Measurements from ENCODE around the gene NEURL1B.

The NEURL1B gene

DNA sequence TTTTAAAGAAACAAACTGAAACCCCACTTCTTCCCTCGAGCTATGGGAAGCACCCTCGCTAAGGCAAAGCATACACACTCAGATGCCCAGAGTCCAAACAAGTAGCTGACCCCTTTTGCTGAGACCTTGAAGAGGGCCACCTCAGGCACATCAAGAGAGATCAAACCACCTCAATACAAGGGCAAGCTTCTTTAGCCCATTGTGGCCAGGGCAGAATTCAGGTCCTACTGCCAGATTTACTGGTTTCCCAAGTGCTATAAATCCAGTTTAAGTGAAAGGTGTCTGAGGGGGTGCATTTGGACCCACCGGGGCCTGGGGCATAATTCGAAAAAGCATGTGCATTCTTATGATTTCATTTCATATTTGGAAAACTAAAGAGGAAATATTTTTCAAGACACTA is 40.4 kb downstream of the NEURL1B start:
- DNase-seq: no peak

DNA sequence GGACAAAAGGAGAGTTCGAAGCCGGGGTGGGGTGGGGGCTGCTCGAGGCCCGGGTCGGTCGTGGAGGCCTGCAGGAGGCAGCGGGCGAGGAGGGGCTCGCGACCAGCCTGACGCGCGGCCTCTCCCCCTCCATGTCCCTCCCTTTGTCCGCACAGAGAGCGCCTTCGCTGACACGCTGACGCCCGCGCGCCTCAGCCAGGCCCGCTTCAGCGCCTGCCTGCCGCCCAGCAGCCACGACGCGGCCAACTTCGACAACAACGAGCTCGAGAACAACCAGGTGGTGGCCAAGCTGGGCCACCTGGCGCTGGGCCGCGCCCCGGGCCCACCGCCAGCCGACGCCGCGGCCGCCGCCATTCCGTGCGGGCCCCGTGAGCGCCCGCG is 42.2 kb downstream of the NEURL1B start:
- DNase-seq: no peak

DNA sequence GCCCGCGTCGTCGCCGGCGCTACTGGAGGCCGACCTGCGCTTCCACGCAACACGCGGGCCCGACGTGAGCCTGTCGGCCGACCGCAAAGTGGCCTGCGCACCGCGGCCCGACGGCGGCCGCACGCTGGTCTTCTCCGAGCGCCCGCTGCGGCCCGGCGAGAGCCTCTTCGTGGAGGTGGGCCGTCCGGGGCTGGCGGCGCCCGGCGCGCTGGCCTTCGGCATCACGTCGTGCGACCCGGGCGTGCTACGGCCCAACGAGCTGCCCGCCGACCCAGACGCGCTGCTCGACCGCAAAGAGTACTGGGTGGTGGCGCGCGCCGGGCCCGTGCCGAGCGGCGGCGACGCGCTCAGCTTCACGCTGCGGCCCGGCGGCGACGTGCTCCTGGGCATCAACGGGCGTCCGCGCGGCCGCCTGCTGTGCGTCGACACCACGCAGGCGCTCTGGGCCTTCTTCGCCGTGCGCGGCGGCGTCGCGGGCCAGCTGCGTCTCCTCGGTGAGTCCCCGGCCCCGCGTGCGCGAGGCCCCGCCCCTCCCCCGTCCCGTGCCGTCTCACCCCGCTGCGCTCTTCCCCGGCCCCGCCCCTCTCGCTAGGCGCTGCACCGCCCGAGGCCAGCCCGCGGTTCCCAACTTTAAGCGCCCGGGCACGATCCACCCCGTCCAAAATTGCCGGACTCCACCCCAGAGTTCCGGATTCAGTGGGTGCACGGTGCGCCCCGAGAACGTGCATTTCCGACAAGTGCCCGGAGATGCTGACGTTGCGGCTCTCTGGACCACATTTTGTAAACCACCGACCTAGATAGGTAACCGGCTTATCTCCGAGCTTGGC is 42.8 kb downstream of the NEURL1B start:
- peak; percentile 52 for DNase-seq

DNA sequence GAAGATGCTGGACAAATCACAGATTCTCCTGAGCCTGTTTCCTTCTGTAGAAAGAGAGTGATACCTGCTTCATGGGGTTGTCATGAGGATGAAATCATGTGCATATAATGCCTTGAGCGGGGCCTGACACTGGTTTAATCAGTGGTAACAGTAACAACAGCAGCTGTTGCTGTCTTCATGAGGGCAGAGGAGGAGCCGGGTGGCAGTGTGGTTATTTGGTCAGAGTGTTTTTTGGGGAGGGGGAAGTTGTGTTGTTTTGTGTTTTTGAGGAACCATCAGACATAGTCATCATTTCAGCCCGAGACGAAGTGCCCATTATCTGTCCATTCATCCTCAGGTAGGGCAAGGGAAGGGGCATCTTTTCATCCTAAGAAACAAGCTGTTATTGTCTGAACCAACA is 44.0 kb downstream of the NEURL1B start:
- no peak for DNase-seq

DNA sequence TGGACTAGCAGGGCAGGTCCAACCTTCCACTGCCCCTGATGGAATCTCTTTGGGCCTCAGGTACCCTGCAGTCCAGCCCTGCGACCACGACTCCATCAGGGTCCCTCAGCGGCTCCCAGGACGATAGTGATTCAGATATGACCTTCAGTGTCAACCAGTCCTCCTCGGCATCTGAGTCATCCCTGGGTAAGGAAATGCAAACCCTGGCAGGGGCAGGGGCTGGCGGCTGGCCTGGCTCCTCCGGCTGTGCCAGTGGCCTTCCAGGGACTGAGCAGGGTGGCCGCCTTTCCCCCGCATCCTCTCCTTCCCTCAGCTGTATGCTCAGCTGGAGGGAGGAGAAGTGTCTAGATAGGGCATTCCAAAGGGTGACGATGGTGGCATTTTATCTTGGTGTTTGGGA is 45.0 kb downstream of the NEURL1B start:
- no peak for DNase-seq

DNA sequence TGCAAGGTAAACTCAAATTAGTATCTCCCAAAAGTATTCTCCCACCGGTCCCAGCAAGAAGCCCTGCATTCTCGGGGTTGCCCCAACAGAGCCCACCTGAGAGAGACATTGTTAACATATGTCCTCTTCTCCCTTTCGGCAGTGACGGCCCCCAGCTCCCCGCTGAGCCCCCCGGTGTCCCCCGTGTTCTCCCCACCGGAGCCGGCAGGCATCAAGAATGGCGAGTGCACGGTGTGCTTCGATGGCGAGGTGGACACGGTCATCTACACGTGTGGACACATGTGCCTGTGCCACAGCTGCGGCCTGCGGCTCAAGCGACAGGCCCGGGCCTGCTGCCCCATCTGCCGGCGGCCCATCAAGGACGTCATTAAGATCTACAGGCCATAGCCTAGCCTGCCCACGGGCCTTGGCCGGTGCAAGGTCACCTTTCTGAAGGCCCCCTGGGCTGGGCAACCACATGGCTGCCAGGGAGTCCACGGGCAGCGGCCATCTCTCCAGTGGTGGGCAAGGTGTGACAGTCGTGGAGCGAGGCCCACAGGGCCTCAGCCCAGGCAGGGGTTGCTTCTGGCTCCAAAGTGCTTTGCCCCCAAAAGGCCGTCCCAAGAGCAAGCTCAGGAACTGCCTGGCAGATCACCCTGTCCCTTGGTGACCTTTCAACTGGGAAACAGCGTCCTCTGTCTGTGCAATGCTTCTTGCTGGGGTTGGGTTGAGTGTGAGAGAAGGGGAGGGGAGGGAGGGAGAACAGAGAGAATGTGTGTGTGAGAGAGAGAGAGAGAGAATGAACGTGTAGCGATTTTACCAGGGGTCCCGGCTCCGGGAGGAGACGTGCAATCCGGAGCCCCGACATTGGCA is 45.7 kb downstream of the NEURL1B start:
- DNase-seq: no peak

DNA sequence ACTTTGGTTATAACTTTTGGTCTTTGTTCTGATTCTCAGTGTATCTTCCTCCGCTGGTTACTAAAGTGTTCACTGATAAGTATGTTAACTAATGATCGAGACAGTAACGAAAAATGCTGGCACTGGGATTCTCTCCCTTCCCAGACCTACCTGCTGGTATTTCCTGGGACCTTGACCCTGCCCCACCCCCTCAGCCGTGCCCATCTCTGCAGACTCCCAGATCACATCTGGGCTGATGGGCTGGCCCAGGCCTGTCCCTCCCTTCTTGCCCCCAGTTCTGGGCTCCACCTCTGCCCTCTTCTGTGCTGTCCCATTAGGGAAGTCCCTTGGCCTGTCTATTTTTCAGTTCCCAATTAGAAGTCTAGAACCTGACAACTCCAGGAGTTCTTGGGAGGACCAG is 46.9 kb downstream of the NEURL1B start:
- DNase-seq: no peak

DNA sequence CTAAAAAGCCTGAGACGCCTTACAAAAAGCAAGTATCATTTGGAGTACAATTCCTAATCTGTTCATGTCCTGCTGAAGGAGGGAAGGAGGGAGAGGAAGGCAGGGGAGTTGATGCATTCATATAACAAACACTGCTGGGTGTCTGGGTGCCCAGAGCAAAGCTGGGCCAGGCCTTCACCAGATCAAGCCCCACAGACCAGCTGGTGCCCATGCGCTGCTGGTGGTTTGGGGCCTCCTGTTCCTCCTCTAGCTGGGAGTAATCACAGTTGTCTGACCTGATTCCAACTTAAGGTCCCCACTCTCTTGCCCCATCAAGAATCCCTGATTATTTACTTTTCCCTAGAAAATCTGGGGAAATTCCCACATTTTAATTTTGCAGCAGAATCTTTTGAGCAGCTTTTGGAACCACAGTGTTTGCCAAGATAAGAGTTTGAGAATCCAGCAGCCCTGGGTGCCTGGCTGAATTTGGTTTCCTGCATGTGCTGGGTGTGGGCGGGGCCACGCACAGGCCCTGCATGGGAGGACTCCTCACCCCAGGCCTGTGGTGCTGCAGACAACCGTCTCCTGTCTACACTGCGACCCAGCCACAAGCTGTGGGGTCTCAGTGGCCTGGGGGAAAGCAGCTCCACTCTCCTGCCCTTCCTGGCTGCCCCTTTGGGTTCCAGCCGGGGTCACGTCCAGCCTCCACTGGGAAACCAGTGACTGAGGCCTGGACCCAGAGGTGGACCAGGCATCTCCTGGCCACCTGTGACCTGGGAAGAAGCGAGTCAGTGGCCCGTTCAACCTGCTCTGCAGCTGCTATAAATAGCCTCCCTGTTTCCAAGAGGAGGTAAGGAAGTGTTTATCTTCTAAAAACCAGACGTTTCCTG is 47.5 kb downstream of the NEURL1B start:
- DNase-seq: no peak

DNA sequence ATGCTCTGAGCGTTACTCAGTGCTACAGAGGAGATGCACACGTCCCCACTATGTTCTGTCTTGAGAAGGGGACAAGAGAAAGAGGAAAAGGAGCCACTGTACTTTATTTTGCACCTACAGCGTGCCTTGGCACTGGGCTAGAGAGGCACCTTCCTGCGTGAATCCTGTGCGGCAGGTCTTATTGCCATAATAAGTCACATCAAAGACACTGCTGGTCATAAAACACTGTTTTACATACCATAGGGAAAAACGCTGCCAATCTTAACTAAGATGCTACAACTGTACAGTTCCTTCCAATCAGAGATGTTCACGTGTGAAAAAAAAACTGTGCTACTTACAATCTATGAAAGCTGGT is 48.1 kb downstream of the NEURL1B start:
- DNase-seq: no peak

DNA sequence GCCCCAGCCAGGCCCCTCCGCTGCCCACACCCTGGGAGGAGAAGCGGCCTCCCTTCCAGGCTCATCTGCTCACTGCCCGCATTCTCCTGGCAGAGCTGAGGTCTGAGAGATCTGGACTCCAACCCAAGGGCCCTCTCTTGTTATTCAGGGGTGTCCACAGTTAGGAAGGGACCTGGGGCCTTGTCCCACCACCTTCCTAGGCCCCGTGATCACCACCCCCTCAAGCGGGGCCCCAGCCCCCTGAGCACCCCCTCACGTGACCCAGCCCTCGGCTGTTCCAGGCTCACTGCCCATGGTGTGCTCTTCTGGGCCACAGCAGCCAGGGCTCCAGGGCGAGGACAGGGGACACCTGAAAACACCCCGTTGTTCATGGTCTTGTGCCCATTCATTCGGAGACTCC is 48.7 kb downstream of the NEURL1B start:
- no peak for DNase-seq

DNA sequence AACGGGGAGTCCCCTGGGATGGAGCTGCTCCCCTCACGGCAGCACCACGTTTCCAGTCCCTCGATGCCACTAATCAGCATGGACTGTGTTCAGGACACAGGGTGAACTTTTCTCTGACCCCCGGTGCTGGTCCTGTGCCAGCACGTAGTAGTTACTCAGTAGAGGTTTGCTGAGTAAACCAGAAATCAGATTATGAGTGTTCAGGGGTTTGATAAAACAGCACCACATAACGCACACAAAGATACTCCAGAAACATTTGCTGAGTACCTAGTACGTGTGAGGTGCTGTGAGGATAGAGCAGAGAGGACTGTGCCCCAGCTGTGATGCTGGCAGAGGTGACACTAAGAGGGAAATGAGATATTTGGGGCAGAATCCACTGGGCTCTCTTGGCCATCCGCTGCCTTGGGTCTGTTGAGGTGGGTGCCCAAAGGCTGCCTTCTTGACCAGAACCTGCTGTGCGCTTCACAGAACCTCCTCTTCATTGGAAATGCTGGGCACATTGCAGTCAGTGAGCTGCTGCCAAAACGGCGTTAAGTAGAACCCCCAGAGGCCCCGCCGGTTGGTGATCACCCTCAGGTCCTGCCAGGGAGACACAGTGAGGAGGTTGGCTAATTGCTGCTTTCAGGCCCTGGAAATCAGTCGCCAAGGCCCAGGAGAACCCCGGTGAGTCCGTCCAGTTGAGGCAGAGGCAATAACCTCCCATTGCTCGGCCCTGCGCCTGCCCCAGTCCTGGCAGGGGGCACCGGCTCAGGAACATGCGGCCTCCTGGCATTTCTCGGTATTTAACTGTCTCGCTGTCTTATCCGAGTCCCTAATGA is 49.4 kb downstream of the NEURL1B start:
- DNase-seq: no peak

DNA sequence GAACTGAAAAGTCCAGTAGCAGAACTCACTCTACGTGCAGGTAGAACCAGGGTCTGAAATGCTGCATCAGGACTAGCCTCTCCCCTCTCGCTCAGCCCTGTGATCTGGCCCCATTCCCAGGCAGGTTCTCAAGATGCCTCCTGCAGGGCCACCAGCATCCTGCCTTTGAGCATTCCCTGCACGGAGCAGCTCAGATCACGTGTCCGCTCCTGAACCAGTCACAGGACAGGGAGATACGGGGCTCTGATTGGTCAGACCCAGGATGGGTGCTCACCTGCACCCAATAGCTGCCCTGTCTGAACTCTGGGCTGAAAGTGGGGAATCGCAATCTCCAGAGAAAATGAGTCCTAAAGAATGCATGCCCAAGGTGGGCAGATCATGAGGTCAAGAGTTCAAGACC is 50.8 kb downstream of the NEURL1B start:
- no peak for DNase-seq

DNA sequence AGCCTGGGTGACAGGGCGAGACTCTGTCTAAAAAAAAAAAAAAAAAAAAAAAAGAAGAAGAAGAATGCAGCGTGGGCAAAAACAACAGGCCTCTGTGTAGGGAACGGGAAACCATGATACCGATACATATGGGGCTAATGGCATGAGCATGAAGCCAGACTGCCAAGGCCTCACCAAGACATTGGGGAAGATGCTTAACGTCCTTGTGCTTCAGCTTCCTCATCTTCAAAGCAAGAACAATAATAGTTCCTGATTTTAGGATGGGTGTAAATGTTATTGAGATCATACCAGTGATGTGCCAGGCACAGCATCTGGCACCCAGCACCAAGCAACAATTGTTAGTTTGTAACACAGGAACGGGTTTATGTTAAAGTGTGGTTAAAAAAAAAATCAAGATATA is 51.4 kb downstream of the NEURL1B start:
- no peak for DNase-seq

DNA sequence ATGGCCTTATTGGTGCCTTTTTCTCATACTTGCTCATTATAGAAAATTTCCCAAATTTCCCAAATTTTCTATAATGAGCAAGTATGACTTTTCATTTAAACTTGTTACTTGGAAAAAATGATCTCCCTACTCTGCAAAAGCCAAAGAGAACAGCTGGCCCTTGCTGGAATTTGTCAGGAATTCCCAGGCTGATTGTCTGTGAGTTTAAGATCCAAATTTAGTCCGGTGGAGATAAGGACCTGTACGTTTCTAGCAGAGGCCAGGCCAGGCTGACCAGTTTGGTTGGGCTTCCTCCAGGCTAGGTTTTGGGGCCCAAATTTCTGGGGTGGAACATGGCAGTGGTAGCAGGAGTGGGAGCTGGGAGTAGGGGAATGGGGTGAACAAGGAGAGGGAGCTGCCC is 51.9 kb downstream of the NEURL1B start:
- no peak for DNase-seq

DNA sequence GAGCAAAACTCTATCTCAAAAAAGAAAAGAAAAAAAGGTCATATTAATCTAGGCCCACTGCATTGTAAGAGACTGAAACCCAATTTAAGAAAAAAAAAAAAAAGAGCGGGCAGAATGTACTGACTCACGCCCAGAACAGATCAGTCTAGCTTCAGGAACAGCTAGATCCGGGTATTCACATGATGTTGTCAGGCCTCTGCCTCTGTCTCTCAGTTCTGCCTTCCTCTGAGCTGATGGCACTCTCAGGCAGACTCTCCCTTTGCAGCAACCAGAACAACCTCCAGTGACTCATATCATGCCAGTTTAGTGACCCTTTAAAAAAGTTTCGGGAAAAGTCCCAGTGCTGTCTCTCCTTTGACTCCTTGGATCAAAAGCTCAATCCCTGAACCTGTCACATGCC is 53.0 kb downstream of the NEURL1B start:
- DNase-seq: no peak

DNA sequence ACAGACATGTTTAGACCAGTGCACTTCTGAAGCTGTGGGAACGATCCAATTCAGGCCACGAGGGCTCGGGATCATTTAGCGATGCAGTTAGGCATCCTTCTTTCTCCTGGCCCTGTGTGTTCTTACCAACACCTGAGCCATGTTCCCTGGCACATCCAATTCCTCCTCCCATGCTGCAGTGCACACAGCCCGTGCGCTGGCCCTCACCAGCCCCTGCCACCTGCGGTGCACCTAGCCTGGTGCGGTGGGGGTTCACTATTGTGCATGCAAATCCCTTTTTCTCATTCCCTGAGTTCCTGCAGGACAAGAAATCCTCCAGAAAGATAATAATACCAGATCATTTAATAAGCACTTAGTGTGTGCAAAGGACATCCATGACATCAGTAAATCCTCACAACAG is 53.5 kb downstream of the NEURL1B start:
- DNase-seq: no peak

DNA sequence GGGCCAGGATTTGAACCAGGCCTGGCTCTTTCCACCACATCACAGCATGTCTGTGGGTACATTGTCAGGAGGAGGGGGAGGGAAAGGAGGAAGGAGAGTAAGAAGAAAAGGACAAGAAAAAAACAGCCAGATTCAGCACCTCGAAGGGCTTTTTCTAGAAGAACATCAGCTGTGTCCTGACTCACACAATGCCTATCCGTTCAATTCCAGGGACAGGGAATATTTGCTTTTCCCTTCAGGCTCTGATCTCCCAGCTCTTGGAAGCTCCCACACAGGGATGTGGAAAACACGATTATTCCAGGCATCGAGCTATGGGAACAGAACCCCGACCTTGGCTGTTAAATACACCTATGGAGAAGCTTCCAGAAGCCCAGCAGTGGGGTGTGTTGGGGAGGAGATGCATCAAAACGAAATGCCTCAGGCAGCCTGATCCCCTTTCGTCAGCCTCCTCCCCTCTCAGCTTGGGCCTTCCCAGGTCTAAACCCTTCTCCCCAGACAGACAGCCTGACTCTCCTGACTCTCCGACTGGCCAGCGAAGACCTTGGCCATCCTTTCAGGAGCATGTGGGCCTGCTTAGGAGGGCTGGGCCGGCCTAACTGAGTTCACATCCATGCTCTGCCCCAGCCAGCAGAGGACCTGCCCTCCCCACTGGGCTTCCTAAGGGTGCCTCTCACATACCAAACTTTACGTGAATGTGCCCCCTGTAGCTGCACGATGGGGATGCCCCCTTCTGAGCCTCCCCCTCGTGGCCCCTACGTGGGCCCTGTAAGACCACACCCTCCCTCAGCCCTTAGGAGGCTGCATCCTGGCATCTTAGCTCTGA is 54.4 kb downstream of the NEURL1B start:
- no peak for DNase-seq

DNA sequence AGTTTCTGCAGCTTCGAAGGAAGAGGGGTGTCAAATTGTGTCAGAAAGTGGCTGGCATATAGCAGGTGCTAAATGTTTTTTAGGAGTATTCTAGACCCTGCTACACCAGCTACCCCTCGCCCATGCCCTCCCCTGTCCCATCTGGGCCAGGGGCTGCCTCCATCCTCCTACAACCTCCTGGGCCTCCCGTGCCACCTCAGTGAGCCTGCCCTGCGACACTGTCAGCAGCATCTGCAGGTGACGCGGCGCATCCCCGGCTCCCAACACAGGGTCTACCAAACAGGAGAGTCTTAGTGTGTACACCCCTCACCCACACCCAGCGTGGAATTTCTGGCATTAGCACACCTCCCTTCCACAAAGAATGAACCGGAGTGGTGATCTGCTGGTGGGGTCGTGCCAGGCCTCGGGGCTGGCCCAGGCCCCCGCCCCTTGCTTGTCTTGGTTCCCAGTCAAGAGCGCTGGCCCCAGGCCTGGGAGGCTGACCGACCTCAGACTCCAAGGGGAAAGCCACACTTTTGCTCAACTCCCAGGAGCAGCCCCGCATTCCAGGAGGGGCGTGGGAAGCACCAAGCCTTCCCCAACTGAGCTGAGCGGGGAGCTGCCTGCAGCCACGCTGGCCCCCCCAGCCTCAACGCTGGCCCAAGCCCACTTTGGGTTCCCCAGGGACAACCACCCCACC is 55.2 kb downstream of the NEURL1B start:
- DNase-seq: no peak

DNA sequence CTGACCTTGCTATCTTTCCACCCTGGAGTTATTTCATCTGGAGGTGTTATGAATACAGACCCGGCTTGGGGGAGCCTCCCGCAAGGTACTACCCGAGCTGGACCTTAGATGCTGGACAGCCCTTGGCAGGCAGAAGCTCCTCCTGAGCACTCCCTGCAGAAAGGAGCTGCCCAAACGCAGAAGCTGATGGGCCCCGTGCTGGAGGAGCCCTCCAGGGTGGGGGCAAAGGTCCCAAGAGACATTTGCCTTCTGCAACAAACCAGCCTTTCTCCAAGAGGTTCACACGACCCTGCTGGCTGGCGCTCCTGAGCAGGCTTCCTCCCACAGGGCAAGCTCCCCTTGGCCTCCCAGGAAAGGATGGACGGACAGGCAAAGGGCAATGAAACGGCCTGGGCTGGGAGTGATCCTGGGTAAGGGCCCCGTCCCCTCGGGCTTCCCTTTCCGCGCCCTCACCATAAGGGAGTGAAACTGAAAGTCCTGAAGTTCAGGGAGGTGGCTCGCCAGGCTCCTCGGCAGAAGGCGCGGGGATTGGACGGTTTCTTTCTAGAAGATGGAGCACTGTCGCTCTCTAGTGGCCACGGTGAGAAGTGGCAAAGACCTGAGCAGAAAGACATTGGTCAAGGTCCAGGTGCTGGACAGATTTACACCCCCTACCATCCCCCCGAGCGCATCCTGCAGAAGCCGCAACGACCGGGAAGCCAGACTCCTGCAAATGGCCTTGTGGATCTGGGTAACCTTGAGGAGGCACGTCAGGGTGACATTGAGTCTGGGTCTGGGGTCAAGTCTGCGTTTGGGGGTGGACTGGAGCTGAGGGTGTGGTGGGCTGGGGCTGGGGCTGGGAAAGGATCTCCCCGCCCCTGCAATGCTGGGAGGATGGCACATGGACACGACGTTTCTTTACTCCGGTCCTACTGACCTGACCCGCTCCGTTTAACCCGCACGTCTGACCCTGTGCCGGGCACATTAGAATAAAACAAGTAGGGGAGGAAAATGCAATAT is 56.4 kb downstream of the NEURL1B start:
- peak; percentile 81 for DNase-seq

DNA sequence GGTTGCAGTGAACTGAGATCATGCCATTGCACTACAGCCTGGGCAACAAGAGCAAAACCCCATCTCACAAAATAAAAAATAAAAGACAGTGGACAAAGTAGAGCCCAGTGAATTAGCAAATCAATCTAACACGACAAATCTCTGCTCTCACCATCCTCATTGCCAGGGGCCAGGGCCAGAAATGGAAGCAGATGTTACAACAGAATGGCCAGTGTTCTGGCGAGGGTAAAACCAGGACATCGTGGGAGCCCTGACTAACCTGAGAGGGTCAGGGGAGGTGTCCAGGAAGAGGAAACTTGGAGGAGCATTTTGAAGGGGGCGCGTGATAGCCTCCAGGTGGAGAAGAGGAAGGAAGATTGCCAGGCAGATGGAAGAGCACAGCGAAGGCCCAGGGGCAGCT is 58.4 kb downstream of the NEURL1B start:
- DNase-seq: no peak
